HG03378 (cell line): ENCODE measurements around the gene ST6GALNAC5.
"Not testable (repeated sequence)": the region's sequence is repeated elsewhere in the genome, so short reads cannot be mapped to it uniquely, and the experiment has no call there.

Experiments
- ATAC-seq: cut with Tn5 transposase; IDR thresholded peaks from one replicate; pipeline ENCODE4 v1.9.1; 2021; ENCODE audit warnings: mild to moderate bottlenecking, moderate library complexity; ENCODE audit not compliant: unreplicated experiment

ST6GALNAC5 gene

DNA sequence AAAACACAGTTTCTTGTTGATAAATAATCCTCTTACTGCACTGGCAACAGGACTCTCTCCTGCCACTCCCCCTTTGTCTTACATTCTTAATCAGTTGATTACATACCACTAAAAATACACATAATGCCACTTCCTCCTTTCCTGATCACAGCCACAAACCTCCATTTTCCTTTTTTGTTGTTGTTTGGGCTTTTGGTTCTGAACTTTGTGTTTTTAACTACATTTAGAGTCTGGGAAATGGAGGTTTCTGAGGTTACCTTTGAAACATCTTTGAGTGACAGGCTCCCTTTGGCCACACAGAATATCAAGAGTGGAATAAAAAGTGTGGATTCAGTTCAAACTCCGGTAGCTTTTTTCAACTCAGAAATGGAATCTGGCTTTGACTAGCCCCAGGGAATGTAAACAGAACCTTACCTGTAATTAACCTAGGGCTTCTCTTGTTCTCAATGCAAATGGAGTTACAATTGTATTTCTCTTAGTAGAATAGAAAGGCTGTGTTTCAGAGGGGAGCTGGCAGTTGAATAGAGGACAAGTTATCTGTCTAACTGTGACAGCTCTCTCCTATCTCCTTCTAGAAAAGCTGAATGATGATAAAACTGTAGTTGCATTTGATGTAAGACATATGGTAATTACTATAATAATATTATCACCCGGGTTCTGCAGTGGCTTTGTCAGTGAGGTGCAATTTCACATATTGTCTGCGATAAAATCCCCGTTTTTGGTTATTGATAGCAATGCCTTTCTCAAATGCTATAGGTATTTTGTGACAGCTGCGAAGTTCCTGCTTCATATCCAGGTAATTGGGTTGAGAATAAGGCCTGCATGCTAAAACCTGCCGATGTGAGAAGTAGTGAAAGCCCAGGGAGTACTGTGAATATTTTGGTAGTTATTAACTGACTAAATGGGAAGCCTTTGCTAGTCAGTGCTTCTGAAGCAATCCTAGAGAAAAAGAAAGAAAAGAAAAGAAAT lies 66.9 kb downstream of the ST6GALNAC5 start:
- ATAC-seq: no peak

GRCh38 chr1:76938304-76938703 lies 71.0 kb downstream of the ST6GALNAC5 start:
- ATAC-seq: no peak

GRCh38 chr1:76939050-76939816 lies 72.0 kb downstream of the ST6GALNAC5 start:
- peak; percentile 64 for ATAC-seq

DNA sequence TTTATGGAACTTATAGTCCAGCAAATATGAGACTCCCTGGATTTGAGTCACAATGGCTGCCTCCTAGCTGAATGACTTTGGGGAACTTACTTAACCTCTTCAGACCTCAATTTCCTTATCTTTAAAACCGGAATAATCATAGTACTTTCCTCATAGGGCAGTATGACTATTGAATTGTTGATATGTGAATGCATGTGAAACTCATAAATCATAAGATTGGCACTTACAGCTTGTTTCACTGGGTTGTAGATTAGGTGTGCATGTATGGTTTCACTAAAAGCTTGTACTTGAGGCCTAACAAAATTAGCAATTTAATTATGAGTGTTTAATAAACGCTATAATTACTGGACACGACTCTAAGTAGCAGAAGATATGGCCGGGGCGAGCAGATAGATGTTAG lies 72.5 kb downstream of the ST6GALNAC5 start:
- no peak for ATAC-seq

DNA sequence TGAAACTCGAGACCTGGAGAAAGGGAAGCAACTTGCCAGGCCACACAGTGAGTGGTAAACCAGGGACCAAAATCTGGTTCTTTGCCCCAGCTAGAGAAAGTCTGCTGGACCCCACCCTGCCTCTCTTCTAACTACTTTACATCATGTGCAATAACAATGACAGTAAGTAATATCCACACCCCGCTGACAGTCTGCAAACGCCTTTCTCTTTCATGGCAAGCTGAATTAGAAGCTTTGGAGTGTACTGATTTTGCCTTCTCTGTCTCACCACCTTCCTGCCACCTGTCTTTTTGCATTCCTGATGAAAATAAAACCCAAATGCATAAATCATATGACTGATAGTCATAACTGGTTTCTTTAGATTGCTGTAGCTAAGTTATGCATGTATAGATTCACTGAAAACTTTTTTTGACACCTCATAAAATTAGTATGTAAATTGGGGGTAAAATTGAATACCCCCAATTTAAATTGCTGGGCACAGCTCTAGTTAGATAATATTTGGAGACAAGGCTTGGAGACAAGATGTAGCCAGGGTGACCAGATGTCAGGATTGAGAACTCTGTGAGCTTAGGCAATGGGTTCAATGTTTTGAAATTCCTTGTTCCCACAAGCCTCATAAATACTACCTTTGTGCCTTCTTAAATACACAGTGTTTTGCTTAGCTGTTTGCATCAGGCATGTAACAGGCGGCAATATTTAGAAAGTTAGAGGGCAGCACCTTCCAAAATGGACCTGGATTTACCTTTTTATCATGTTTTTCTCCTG lies 73.5 kb downstream of the ST6GALNAC5 start:
- ATAC-seq: no peak

DNA sequence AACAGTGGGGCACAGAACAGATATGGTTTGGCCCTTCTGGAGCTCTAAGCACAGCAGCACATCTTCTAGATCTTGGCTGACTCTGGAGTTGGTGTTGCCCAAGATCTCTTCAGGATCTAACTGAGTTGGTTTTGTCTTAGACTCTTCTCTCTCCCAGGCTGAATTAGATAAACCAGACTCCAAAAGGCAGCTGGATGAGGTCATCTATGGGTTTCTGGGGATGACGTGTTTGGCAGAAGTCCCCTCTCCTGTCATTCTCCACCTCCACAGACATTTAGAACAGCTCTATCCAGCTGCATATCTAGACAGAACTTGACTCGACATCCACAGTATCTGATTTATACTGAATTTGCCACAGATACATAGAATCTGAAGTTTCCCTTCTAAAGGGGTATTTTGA lies 75.3 kb downstream of the ST6GALNAC5 start:
- ATAC-seq: no peak

GRCh38 chr1:76944942-76945341 lies 77.7 kb downstream of the ST6GALNAC5 start:
- no peak for ATAC-seq

DNA sequence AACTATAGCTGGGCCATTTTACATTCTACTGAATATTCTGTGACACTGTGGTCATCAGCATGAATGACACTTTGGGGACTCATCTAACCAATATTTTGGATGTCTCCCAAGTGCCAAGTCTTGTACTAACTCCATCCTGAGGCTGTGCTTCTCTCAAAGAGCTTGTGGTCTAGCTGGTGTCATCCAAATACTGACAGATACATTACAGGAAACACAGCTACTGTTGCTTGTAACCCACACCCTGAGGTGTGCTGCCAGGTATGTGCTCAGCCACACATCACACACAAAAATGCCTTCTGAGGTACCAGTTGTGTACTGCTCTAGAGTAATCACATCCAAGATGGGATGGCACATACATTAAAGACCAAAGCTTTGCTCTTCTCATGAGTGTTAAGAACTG lies 81.6 kb downstream of the ST6GALNAC5 start:
- ATAC-seq: no peak

GRCh38 chr1:76949503-76949902 lies 82.2 kb downstream of the ST6GALNAC5 start:
- ATAC-seq: no peak

GRCh38 chr1:76950306-76950705 lies 83.0 kb downstream of the ST6GALNAC5 start:
- no peak for ATAC-seq

DNA sequence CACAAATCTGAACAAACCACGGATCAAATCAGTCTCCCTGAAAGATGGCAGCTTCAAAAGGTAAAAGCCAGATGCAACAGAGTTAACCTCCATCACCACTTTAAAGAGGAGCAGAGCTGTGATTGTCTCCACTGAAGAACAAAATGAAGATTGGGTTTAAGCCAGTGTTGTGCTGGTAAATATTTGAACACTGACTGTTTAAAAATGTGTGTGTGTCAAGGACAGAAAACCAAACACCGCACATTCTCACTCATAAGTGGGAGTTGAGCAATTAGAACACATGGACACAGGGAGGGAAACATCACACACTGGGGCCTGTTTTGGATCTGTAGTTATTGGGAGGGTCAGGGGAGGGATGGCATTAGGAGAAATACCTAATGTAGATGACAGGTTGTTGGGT lies 83.9 kb downstream of the ST6GALNAC5 start:
- ATAC-seq: no peak

DNA sequence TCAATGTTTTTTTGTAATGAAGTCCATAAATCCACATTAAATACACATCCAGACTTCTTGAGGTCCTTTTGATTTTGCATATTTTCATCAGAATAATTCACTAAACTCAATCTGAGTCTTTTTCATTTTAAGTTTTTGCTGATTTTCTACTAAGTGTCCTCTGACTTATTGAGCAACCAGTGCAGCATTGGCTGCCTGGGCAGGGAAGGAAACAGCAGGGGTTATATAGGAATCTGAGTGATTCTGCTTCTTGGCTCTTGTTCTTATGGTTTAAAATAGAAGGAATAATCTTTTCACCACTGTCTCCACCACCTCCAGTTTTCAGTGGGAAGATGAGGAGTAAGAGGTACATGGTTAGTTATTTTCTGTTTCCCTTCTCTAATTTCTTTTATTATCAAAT lies 88.4 kb downstream of the ST6GALNAC5 start:
- no peak for ATAC-seq

DNA sequence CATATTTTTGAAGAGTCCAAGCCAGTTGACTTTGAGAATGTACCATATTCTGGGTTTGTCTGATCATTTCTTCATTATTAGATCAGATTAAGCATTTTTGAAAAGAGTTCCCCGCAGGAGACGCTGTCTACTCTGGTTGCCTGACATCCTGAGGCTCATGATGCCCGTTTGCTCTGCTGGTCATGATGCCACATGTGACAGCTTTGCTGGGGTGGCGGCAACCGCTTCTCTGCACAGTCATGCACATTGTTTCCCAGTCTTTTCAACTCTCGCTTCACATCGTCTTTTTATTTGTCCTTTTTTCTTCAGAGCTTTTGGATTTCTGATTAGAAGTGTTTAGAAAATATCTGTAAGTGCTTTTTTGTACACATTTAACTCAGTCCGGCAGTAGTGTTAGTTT lies 90.7 kb downstream of the ST6GALNAC5 start:
- ATAC-seq: no peak

- no peak for ATAC-seq
Observed at GRCh38 chr1:76958828-76959227, 91.5 kb downstream of the ST6GALNAC5 start.

DNA sequence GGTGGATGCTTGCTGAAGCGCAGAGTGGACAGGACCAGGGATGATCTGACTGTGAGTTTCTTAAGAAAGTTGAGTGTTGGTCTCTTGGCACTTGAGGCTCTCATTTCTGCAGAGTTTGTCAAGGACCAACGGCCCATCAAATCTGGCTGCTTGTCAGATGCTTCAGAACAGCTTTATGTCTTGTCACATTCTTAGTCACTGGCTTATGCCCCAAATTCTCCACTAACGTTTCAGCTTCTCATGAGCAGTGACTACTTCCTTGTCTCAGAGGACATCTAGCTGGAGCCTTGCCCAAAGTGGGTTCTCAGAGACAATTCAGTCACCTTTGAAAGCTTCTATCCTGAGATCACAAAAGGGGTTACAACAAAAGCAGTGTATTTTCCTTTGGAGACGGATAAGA lies 92.3 kb downstream of the ST6GALNAC5 start:
- ATAC-seq: no peak

DNA sequence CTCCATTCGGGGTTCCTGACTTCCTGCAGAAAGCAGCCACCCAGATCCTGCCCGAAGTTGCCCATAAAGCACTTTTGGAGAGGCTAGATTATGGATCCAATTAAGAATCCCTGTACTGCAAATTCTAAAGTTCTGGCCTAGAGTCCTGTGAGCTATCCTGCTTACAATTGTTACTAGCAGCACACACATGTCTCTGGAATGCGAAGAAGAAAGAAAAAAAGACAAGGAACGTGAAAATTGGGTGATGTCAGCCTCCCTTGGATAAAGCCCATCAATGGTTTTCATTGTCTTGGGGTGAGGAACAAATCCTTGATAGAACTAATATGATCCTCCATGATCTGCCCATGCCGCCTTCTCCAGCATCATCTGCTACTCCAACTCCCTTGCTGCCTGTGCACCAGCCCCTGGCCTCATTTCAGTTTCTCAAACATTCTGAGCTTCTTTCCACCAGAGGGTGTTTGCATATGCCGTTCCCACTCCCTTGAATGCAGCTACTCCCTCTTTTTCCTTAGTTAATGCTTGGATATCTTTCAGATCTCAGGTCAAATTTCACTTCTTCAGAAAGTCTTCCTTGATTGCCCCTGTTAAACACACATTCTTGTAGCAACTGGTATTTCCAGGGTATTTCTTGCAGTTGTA lies 94.0 kb downstream of the ST6GALNAC5 start:
- ATAC-seq: no peak

DNA sequence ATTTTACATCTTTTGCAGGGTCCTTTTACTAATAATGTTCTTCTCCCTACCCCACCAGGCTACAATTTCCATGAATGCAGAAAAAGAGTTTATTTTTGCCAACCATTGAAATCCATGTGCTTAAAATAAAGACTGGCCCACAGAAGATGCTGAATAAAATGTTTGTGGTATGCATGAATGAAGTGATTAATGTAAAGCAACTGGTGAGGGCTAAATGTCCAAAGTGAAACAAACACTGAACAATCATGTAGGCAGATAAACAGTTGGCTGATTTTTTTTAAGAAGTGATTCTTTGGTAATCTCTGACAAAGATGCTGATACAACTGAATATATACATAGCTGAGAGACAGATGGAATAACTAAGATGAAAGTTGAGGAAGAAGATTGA lies 94.5 kb downstream of the ST6GALNAC5 start:
- ATAC-seq: no peak

- ATAC-seq: not testable (repeated sequence)
Observed at GRCh38 chr1:76981267-76981666, 114.0 kb downstream of the ST6GALNAC5 start.

GRCh38 chr1:76989976-76990375 lies 122.7 kb downstream of the ST6GALNAC5 start:
- ATAC-seq: no peak

DNA sequence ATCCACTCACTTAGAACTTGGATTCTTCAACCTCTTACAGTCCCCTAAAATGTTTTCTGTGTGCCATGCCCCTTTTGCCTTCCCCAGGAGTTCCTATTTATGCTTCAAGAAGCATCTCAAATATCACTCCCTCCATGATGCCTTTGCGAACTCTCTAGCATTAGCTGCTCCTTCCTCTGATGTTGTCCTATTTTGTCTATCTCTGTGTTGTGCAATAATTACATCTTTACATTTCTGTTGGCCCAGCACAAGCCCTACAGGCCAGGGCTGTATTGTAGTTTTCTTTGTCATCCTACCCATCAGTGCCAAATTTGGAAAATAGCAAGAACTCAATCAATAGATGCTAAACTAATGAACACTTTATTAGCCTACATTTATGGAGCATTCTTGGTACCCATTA lies 125.8 kb downstream of the ST6GALNAC5 start:
- no peak for ATAC-seq
